HG02938 (cell line): ENCODE measurements around the gene ITFG1.
"Not testable (repeated sequence)": the region's sequence is repeated elsewhere in the genome, so short reads cannot be mapped to it uniquely, and the experiment has no call there.

ENCODE experiments used
- ATAC-seq: cut with Tn5 transposase; IDR thresholded peaks from one replicate; pipeline ENCODE4 v1.9.1; 2021; ENCODE audit warnings: mild to moderate bottlenecking, moderate library complexity; ENCODE audit not compliant: unreplicated experiment

Gene ITFG1

GRCh38 chr16:47347021-47347696 is 113.7 kb downstream of the ITFG1 start:
- ATAC-seq, result not testable (repeated sequence)

- ATAC-seq, result no peak
Measured at GRCh38 chr16:47342055-47342454, 118.8 kb downstream of the ITFG1 start.

- ATAC-seq, result not testable (repeated sequence)
Measured at GRCh38 chr16:47330562-47330961, 130.3 kb downstream of the ITFG1 start.

GRCh38 chr16:47324309-47324708 is 136.6 kb downstream of the ITFG1 start:
- not testable (repeated sequence) for ATAC-seq

GRCh38 chr16:47323241-47323640 is 137.6 kb downstream of the ITFG1 start:
- ATAC-seq, result no peak

- no peak for ATAC-seq
Measured at GRCh38 chr16:47320546-47321310, 140.1 kb downstream of the ITFG1 start.

GRCh38 chr16:47317465-47318240 is 143.2 kb downstream of the ITFG1 start:
- no peak for ATAC-seq

- ATAC-seq, result no peak
Measured at GRCh38 chr16:47316442-47317015, 144.3 kb downstream of the ITFG1 start.

GRCh38 chr16:47311738-47312505 is 148.9 kb downstream of the ITFG1 start:
- ATAC-seq, result no peak

- peak; percentile 85 for ATAC-seq
Measured at GRCh38 chr16:47310792-47311211, 150.1 kb downstream of the ITFG1 start.

GRCh38 chr16:47309581-47310312 is 151.1 kb downstream of the ITFG1 start:
- no peak for ATAC-seq

GRCh38 chr16:47308601-47309000 is 152.3 kb downstream of the ITFG1 start:
- ATAC-seq, result no peak

- no peak for ATAC-seq
Measured at GRCh38 chr16:47304563-47304962, 156.3 kb downstream of the ITFG1 start.

GRCh38 chr16:47299587-47299986 is 161.3 kb downstream of the ITFG1 start:
- no peak for ATAC-seq

GRCh38 chr16:47284999-47285398 is 175.9 kb downstream of the ITFG1 start:
- no peak for ATAC-seq

GRCh38 chr16:47278306-47278970 is 182.4 kb downstream of the ITFG1 start:
- ATAC-seq, result no peak

GRCh38 chr16:47276522-47276921 is 184.3 kb downstream of the ITFG1 start:
- no peak for ATAC-seq

GRCh38 chr16:47262938-47263337 is 197.9 kb downstream of the ITFG1 start:
- no peak for ATAC-seq

- no peak for ATAC-seq
Measured at GRCh38 chr16:47260503-47260902, 200.4 kb downstream of the ITFG1 start.
